Uterus (tissue), 2 donors: ENCODE data around the gene KIF1A.

Experiments used
- POLR2A ChIP-seq, 2 donors: fragments of 450-650 bp; IDR thresholded peaks; one replicate each; pipeline ENCODE4 v1.6.1; 2016; ENCODE audit warnings: antibody characterized with exemption in 2 of 2, mild to moderate bottlenecking in 1 of 2, moderate library complexity in 1 of 2
- TF ChIP-seq, protein P1 (sequence below), 4 experiments: fragments of 200-600 bp in 2 of 4; fragments of 450-650 bp in 2 of 4; sonication (generic) in 2 of 4; IDR thresholded peaks; one replicate each; pipeline ENCODE4 v1.5.1; 2016 to 2019; ENCODE audit warnings: antibody characterized with exemption in 4 of 4, mild to moderate bottlenecking in 2 of 4, moderate library complexity in 1 of 4

DNA sequence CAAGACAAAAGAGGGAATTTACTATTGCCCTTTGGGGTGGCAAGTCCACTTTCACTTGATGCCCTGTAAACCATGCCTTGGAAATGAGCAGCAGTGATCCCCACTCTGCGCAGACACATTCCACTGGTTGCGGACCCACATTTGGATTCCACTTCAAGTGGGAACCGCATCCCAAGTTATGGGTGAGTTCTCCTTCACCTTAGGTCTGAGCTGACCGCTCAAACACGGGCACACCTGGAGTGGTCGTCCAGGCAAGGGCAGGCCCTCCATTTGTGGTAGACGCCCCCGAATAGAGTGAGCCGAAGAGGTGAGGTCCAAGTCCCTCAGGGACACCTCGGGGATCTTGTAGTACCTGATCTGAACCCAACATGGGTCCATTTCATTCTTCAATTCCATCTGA lies 38.9 kb upstream of the KIF1A start:
- TF ChIP-seq, protein P1, sequence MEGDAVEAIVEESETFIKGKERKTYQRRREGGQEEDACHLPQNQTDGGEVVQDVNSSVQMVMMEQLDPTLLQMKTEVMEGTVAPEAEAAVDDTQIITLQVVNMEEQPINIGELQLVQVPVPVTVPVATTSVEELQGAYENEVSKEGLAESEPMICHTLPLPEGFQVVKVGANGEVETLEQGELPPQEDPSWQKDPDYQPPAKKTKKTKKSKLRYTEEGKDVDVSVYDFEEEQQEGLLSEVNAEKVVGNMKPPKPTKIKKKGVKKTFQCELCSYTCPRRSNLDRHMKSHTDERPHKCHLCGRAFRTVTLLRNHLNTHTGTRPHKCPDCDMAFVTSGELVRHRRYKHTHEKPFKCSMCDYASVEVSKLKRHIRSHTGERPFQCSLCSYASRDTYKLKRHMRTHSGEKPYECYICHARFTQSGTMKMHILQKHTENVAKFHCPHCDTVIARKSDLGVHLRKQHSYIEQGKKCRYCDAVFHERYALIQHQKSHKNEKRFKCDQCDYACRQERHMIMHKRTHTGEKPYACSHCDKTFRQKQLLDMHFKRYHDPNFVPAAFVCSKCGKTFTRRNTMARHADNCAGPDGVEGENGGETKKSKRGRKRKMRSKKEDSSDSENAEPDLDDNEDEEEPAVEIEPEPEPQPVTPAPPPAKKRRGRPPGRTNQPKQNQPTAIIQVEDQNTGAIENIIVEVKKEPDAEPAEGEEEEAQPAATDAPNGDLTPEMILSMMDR (IDR thresholded peaks at IDR 0.05) = no peak
- no peak for TF ChIP-seq POLR2A (IDR thresholded peaks at IDR 0.05)
